ENCODE results near the gene SNX8.

SNX8 gene

DNA sequence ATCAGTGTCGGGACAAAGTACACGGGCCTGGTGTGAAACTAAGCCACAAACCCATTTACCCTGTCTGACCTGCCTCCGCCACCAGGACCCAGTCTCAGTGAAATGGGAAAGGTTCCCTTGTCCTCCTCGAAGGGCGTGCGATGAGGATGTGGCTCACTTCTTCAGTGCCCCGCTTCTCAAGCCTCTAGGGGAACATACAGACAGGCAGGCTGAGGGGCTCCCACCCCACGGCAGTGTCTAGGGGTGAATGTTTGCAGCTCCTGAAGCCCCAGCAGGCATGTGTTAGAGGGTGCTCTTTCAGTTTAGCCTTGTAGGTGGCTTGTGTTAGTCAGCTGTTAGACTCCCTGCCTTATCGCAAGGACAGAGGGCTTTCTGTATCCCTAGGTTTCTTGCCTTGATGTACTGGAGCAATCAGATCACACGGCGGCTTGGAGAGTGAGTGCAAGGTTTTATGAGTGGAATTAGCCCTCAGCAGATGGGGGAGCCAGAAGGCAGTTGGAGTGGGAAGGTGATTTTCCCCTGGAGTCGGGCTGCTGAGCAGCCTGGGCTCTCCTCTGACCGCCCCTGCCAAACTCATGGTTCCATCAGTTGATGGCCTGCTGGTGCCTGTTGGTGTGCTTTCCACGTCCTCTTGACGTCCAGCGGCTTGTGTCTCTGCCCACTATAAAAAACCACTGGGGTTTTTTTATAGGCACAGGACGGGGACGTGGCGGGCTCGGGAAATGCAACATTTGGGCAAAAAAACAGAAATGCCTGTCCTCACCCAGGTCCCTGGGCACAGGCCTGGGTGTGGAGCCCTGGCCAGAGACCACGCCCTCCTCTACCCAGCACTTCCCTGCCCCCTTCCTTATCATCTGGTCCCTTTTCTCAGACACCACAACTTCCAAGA lies 71.5 kb downstream of the SNX8 start:
- peak; percentile 26 for DNase-seq

DNA sequence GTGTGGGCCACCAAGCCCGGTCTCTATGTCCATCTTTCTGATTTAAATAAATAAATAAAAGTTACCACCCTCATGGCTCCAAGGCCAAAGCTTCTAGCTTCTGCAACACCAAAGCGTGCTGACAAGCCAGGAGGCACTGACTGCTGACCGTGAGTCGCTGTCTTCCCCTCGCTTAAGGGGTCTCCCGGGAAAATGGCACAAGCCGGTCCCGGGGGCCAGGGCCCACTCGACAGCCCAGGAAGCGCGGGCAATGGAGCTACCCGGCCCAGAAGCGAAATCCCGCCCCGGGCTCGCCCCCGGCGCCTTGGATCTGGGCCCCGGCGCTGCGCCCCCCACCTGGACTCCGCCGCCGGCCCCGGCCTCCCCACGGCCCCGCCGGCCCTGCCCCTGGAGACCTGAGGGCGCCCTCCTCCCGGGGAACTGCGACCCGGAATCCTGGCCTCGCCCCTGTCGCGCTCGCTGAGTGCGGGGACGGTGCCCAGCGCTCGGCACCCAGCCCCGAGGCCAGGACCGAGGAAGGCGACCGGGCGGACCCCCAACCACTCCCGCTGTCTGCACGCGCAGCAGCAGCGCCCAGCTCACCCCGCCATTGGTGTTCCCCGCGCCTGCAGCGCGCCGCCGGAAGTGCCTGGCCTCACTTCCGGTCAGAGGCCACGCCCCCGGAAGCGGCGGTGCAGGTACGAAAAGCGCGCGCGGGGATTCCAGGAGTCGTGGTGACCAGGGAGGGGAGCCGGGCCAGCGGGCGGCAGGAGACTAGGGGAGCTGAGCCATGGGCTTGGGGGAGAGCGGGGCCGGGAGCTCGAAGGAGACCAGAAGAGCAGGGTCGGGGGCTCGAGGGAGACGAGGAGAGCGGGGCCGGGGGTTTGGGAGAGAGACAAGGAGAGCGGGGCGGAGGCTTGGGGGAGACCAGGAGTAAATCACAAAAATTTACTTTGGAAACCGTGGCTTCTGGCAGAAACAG lies 72.4 kb downstream of the SNX8 start, which contains the start of the genes MRM2 and NUDT1:
Gene MRM2, minus strand, starts transcription at position 626 of the 961 bp plus-strand sequence. Its CDS starts 36 bp downstream, at position 590.
Gene NUDT1, plus strand, starts transcription at position 647 of the 961 bp plus-strand sequence. CDS start 2,349 bp downstream, outside the sequence.
- DNase-seq = peak; percentile 90

DNA sequence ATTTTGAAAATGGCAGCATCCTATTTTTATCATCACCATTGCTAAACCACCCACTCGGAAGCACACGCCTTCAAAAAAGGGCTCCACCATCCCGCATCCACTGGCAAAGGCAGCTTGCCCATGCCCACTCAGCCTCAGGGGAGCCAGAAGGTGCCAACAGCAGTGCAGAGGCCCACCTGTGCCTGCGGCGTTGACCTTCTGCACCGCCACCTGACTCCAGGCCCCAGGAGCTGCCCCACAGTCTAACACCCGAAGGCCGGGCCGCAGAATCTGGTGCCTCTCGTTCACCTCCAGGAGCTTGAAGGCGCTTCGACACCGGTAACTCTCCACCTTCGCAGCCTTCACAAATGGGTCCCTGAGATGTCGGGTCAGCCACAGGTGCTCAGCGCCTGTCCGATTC lies 75.0 kb downstream of the SNX8 start:
- DNase-seq = no peak

DNA sequence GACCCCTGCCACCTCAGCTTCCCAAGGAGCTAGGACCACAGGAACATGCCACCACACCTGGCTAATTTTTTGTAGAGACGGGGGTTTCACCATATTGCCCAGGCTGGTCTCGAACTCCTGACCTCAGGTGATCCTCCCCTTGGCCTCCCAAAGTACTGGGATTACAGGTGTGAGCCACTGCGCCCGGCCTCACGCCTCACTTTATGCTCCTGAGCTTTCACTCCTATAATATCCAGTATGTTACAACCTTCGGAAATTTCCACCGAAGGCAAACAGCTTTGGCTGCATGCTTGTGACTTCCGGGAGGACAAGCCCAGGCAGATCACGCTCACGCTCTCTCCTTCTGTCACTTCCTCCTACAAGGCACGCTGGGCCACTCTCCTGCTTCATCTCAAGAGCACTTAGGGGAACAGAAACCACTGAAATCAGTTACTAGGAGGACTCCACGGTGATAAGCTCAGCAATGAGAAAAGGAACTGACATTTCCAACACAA lies 77.1 kb downstream of the SNX8 start:
- DNase-seq = no peak

DNA sequence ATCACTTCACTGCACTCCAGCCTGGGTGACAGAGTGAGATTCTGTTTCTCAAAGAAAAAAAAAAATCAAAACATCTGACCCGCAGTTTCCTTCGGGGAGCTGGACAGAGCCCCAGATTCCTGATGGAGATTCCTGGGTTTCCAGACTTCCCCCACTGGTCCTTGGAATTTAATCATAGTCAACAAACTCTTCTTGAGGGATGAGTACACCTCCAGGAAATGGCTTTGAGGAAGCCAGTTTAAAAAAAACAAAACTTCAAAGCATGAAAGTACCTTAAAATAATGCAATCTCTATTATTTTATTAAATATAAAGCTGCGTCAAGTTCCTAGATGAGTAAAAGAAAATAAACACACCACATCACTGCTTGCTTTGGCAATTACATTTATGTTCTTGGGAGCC lies 80.3 kb downstream of the SNX8 start:
- no peak for DNase-seq

DNA sequence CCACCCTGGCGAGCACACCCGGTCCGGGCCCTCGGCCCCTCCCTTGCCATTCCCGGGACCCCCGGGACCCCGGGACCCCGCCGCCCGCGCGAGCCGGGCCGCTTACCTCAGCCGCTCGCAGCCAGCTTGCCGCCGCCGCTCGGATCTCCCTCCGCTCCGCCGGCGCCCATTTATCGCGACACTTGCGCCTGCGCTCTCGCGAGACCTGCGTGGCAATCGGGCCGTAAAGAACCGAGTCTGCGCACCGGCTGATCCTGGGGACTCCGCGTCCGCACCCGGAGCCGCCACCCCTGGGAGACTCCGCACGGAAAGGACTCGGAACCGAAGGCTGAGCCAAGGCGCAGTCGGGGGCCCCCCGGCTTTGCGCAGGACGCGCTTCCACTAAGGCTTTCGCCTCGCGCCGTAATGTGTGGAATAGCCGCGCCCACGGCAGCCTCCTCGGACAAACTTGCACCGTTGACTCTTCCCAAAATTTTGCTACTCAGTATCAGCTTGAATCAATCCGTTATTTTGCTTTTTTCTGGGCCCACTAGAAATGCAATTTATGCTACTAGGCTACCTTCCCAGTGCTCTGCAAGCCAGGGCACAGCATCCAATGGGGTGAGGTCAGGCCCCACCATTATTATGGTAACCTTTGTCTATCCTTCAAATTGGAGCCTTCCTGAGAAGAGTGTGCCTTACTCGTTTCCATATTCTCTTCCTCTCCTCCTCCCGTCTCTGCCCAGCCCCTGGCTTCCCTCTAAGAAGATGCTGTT lies 81.3 kb downstream of the SNX8 start, which contains the start of gene MAD1L1:
Gene MAD1L1, minus strand, starts transcription at position 180 of the 755 bp plus-strand sequence. CDS start 2,812 bp downstream, outside the sequence.
- DNase-seq = peak; percentile 91

DNA sequence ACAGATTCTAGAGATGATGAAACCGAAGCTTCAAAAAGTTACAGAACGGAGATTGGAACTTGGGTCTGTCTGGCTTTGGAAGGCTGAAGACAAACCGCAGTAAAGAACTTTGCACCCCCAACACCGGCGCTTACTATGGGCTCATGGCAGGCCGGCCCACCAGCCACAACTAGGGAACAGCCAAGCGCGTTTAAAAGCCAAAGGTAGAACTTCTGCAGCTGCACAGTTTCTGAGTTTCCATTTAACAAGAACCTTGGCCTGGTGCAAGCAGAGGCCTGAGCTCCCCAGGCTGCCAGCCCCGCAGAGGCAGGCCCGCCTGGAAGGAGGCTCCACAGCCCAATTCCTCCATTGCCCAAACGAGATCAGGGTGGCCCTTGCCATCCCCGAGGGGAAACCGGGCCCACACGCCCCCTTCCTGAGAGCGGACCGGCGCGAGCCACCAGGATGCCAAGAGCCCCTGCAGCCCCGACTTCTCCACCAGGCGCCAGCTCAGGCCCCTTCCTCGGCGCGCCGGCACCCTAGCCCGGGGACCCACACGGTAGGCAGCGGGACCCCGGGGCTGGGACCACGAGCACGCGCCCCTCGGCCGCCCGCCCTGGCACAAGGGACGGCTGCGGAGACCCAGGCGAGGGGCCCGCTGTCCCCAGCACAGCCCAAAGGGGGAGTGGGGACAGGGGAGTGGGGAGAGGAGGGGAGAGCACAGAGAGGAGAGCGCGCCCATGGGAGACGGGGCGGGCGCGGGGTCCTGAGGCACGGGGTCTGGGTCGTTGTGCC lies 82.1 kb downstream of the SNX8 start:
- DNase-seq = peak; percentile 31

DNA sequence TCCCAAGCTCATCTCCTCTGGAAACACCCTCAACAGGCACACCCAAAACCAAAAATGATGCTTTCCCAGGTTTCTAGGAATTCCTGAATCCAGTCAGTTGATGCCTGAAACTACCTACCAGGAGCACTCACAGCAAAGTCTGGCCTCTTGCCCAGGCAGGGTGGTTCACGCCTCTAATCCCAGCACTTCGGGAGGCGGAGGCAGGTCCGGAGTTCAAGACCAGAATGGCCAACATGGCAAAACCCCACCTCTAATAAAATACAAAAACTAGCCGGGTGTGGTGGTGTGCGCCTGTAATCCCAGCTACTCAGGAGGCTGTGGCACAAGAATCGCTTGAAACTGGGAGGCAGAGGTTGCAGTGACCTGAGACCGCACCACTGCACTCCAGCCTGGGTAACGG lies 83.4 kb downstream of the SNX8 start:
- no peak for DNase-seq

DNA sequence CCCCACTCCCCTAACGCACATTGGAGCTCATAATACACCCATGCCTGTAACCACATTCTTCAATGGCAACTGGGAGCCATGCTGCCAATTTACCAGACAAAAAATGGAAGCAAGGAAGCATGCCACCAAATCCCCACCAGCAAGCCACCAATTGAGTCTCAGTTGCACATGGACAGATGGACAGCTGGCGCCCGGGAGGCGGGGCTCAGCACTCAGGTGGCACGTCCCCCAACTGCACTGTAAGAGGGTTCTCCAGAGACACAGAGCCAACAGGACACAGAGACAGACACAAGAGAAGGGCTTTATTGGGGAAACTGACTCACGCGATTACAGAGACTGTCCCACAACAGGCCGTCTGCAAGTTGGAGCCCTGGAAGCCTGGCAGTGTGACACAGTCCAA lies 84.0 kb downstream of the SNX8 start:
- DNase-seq = no peak

DNA sequence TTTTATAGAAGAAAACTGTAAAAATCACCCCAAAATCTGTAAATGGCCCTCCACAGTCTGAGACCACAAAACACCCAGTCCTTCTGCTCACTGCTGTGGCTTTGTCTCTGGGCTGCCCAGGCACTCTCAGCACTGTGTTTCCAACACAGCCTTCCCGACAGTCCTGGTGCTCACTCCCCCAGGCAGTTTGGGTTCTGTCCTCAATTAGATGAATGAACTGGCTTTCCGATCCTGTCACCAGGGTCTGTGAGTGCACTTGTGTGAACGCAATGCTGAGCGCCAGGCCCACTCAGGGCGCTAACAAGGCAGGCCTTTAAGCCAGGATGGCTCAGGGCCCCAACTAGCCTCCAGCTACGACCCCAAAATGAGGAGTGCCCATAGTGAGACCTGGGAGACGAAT lies 84.8 kb downstream of the SNX8 start:
- no peak for DNase-seq

DNA sequence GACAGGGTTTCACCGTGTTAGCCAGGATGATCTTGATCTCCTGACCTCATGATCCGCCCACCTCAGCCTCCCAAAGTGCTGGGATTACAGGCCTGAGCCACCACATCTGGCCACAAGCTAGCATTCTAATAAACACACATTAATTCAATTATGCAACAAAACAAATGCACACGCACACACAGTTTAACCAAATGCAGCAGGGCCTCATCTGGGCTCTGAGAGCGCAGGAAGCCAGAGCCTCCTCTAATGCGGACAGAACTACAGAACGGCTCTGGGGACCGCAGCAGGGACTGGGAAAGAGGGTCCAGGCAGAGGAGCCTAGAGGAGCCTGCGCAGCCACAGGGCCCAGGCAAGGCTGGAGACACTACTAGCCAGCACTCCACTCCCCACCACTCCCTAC lies 85.3 kb downstream of the SNX8 start:
- no peak for DNase-seq

DNA sequence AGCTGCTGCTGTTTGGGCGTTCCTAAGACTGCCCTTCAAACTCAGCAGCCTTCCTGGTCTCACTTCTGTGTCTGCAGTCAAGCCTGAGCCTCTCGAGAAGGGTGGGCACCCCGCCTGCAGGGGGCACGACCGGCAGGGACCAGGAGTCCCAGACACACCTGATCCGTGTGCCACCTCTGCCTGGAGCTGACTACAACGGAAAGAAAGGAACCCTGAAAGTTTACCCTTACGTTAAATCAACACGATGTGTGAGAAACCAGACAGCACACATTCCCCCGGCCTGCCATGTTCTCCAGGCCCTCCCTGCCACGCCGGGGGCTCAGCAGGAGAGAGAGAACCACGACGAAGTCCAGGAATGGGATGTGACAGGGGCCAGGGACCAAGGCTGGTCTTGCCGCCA lies 86.5 kb downstream of the SNX8 start:
- no peak for DNase-seq

DNA sequence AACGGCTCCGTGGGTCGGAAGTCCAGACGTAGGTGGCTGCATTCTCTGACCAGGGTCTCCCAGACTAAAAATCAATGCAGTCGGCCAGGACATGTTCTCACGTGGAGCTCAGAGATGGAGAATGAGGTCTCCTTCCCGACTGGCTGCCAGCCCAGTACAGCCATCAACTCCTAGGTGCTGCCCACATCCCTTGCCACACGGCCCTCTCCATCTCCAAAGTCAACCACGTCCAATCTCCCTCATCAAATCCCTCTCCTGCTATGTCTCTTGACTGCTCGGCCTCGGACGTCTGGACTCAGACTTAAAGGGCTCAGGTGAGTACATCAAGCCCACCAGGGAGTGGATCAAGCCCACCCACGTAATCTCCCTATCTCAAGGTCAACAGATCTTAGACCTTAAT lies 88.4 kb downstream of the SNX8 start:
- no peak for DNase-seq

DNA sequence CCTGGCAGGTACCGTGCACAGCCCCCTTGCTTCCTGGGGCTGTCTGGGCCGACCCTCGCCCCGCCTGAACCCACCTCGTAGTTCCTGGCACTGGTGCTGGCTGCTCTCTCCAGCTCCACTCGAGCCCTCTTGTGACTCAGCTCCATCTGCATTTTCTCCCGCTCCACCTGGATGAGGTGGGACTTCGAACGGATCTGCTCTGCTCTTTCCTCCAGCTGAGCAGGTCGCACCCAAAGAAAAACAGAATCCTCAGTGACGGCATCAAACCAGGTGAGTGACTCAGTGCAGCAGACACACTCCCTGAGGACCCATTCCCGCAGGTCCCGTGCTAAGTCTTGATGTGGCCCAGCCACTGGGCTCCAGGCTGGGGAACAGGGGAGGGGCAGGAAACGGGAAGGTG lies 88.9 kb downstream of the SNX8 start:
- DNase-seq = no peak

DNA sequence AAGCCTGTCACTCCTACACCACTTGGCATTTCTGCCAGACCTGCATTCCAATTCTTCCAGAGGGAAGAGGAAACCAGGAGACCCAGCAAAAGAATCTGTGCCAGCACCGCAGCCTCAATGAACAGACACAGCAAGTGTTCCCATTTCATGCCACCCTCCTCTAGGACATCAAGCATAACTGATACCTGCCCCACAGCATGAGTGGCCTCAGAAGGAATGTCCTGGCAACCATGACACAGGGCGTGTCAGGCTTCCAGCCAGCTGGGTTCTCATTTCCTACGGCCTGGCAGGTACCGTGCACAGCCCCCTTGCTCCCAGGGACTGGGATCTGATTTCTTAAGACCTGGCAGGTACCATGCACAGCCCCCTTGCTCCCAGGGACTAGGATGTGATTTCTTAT lies 89.3 kb downstream of the SNX8 start:
- no peak for DNase-seq

DNA sequence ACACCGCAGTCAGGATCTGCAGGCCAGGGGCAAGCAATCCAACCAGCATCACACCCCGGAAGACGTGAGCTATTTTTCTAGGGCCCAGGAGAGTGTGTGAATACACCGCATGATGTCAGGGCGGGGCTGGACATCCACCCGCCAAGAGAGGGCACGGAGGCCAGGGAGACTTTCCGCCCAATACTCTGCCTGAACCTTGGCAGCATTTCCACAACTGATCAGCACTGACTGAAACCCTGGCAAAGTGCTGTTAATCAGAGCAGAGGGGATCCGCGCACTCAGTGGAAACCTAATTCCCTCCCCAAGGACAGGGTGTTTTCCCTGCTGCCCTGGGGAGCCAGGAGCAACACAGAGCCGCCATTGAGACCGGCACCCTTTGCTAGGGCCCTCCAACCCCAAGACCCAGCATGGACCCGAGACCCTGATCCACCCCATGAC lies 89.7 kb downstream of the SNX8 start:
- no peak for DNase-seq

DNA sequence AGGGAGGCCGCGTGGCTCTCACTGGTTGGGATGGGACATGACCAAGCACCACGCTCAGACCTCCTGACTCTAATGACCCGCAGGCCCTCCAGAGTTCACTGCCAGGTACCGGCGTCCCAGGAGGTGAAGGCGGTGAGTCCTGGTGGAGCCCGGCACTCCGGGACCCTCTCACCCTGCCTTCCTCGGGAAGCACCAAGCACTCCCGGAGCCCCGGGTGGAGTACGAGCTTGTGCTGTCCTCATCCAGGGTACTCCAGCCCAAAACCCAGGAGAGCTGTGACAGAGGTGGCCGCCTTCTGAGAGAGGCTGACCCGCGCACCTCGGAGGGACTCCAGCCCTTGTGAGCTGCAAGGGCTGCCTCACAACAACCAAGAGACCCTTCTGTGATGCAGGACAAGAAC lies 90.9 kb downstream of the SNX8 start:
- DNase-seq = no peak

DNA sequence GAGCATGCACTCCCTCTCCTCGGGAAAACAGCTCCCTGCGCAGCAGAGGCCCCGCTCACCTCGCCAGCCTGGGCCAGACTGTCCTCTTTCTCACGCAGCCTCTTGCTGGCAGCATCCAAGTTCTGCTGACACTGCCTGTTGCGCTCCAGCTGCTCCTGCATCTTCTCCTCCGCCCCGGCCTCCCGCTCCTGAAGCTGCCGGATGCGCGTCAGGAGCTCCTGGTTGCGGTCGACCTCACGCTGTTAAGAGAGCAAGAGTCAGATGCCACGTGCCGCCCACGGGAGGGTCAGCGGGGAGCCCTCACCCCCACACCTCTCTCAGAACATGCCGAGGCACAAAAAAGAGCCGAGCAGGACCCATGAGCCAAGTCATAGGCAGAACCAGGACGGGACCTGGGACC lies 91.7 kb downstream of the SNX8 start:
- DNase-seq = no peak

DNA sequence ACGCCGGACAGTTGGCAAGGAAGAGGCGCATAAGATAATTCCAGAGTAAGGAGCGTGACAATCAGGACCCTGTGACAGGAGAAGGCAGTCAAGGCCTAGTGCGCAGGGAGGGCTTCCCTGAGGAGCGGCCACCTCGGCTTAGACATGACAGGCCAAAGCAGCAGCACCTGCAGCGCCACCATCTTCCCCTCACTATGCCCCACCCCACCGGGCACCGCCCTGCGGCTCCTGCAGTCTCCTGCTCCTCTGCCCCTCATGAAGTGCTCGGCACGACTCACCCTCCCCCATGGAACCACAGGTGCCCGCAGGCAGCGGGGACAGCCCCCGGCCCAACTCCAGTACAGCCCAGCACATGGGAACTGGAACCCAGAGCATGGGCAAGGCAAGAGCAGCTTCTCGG lies 93.3 kb downstream of the SNX8 start:
- no peak for DNase-seq

DNA sequence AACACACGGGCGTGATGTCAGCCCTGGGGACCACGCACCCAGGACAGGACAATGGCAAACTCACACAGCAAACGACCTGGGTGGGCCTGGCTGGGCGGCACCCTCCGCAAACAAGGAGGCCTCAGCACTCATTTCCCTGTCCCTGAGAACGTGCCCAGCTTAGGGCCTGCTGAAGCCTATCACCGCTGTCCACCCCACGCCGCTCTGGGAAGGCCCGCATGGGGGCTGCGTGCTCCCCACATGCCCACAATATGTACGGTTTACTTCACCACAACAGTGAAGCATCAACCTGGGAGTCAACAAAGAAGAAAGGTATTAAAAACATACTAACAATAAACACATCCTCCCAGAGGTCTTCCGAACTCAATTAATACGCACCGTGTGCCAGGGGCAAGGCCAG lies 93.7 kb downstream of the SNX8 start:
- no peak for DNase-seq

DNA sequence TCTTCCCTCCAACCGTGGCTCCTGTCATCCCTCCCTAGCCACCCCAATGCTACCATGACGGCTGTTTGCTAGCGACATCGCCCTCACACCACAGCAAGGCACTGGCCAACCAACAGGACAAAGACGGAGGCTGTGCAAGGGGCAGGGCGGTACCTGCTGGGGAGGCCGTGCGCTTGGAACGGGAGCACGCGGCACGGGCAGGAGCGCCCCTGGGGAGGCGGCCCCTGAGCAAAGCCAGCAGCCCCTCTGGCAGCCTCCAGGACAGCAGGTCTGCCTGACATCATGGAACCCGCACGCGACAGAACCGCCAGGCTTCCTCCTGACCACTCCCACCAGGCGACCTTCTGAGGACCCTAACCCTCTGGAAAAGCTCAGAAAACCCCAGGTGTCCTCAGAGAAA lies 94.2 kb downstream of the SNX8 start:
- DNase-seq = no peak

DNA sequence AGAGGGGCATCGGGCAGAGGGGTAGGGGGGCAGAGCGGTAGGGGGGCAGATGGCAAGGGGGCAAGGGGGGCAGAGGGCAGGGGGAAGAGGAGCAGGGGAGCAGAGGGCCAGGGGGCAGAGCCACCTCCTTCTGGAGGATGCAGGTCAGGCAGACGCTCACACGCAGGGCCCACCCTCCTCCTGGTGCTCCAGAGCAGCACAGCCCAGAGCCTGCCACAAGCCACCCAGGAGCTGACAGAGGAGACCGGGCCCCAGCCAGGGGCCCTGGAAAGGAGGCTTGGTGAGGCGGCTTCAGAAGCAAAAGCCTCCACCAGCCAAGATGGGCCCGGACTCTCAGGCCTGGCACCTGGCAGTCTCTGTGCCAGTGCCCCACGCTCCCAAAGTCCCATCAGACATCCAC lies 94.6 kb downstream of the SNX8 start:
- no peak for DNase-seq

All from activated CD4-positive, alpha-beta T cell treated with anti-CD3 and anti-CD28 coated beads, Interleukin-10, Interleukin-2, amounts not matched to agents 100 ng/mL and 50 ng/mL, durations not matched to agents 16 hours and 8 hours (primary cell).